GM19193 (cell line): ENCODE measurements around the gene PHLDA2.

Experiments used
- POLR2A ChIP-seq: IDR thresholded peaks from 4 replicates; pipeline ENCODE4 v1.6.1; 2011; ENCODE audit not compliant: insufficient read depth, insufficient read length; ENCODE audit errors: extremely low read depth

PHLDA2 gene, protein sequence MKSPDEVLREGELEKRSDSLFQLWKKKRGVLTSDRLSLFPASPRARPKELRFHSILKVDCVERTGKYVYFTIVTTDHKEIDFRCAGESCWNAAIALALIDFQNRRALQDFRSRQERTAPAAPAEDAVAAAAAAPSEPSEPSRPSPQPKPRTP

DNA sequence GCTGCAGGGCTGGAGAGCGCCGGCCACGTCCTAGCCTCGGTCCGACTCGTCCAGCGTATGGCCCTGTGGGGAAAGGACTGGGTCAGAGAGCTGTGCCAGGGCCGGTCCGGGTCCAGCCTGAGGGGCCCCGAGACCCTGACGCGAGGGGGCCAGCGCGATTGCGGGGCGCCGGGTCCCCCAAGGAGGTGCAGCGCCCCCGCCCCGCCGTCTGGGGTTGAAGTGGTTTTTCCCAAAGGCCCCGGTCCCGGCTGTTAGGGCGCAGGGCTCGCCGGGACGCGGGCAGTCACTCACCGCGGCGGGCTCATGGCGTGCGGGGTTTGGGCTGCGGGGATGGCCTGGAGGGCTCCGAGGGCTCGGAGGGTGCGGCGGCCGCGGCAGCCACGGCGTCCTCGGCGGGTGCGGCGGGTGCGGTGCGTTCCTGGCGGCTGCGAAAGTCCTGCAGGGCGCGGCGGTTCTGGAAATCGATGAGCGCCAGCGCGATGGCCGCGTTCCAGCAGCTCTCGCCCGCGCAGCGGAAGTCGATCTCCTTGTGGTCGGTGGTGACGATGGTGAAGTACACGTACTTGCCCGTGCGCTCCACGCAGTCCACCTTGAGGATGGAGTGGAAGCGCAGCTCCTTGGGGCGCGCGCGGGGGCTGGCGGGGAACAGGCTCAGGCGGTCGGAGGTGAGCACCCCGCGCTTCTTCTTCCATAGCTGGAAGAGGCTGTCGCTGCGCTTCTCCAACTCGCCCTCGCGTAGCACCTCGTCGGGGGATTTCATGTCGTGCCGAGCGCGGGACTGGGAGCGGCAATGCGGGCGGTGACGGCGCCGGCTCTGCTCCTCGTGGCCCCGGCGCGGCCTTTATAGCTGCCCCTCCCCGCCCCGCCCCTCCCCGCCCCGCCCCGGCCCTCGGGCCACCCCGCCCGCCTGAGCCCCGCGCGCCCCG is at the start of gene PHLDA2:
Gene PHLDA2, minus strand, starts transcription at position 816 of the 926 bp plus-strand sequence. Its CDS starts 56 bp downstream, at position 760.
- TF ChIP-seq POLR2A = peak; percentile 54

DNA sequence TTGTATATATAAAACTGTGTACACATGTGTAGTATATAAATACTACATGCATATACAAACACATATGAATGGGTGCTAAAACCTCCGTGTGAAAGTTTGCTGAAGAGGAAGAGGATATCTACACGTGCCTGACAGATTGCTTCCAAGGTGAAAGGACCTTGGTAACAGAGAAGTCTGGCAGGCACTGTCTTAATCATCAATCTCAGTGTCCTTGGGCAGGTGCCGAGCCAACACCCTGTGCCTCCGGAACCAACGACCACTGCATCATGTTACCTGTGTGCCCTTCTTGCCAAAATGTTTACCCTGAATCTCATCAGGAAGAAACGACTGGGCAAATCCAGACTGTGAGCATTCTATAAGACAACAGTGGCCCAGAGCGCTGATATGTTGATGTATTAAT is 47.9 kb upstream of the PHLDA2 start:
- no peak for TF ChIP-seq POLR2A

DNA sequence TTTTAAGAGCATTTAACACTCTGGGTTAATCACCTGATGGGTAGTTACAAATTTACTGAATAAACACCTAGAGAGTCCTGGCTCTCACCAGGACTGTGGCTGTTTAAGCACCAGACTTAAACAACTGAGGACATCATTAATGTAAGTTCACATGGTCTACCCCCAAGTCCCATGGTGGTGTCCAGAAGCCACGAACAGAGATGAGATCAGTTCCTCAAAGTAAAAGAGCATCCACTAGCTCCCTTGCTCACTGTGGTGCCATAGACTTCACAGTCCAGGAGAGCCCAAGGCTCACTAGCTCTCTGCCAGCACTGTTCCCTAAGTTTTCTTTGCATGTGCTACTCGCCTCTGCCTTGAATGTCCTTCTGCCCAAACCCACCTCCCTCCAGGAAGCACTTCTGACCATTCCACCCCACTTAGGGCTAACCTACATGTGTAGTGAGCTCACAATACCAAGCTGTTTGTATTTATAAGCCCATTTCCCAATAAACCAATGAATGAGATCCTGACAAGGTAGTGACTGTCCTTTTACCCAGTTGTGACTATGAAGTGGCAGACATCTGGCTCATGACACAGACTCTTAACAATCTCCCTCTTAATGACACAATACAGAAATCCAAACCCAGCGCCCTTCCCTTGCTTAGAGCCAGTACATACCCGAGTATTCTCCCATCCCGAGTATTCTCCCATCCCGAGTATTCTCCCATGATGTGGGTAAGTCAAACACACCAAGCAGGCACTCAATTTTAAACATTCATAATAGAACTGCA is 47.3 kb upstream of the PHLDA2 start:
- TF ChIP-seq POLR2A = no peak

DNA sequence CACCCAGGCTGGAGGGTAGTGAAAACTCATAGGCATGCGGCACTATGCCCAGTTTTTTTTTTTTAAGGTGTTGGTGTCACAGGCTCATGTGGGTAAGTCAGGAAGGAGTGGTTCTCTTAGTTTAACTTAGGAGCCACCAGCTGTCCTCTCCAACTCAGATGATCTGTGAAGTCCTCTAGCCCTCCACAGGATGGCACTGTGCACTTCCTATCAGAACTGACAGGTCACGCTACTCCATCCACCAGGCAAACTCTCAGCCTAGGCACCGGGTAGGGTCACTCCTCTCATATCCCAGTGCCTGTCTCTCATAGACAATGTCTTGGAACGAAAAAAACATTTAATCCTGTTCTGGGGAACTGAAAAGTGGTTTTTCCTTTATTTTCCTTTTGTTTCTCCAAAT is 46.4 kb upstream of the PHLDA2 start:
- no peak for TF ChIP-seq POLR2A

DNA sequence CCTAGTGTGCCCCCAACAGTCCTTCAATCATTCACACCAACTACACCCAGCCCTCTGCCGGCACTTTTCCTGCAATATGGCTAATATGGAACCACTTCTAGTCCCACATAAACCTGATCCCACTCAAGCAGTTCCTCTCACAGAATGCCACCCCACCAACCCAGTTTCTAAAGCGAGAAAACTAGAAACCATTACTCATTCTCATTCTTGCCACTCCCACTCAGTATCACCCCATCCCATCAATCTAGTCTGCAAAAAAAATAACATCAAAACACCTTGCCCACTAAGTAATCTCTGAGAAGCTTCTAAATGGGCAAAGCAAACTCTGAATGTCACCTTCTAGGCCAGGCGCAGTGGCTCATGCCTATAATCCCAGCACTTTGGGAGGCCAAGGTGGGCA is 45.1 kb upstream of the PHLDA2 start:
- TF ChIP-seq POLR2A = no peak

DNA sequence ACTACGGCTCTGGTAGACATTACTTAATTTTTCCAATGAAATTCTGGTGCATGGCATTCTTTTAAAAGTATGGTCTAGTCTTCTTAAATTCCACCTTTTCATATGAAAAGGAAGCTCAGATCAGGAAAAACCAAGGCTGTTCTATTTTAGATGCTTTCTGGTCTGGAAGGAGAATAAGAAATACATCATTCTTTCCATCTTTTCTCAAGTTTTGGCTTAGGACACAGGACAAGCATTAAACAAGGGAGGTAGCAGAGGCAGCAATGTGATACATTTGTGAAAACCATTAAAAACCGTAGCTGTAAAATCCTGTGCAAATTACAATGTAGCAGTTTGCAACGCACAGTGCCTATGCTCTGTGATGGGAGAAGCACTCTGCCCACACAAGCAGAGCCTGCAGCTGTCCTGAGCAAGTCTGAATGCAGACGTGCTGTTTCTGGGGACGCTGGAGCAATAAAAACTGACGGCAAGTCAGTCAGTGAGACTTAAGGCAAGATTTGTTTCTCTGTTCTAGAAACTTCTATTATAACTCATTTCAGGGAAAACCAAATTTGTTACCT is 39.2 kb upstream of the PHLDA2 start:
- TF ChIP-seq POLR2A = no peak

DNA sequence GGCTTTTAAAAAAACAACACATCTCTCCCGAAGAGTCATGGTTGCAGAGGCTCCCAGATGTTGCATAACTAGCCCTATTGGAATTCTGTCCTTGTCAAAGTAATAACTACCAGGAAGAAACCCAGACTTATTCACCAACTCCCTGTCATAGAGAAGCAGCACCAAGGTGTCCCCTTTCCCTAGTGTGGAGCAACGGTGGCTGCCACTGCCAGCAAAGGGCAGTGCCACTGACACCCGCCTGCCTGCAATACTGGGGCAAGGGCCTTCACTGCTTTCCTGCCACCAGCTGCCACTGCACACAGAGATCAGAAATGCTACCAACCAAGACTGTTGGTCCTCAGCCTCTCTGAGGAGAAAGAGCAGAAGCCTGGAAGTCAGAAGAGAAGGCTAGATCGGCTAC is 35.6 kb upstream of the PHLDA2 start:
- TF ChIP-seq POLR2A = no peak

DNA sequence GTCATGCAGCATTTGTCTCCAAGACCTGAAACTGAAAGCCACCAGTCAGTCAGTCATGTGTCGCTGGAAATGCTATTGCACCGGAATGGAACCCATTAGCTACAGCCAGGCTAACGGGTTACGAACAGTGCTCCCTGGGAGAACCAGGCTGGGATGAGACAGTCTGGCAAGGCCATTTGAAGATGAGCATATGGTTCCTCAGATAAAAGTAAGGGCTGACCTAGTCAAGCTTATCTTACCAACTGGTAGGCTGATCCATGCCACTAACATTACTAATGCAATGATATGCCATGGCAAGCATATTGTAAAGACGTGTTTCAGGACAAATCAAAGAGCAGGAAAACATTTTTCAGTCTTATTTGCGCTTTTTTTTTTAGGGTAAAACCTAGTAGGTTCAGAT is 34.5 kb upstream of the PHLDA2 start:
- no peak for TF ChIP-seq POLR2A

DNA sequence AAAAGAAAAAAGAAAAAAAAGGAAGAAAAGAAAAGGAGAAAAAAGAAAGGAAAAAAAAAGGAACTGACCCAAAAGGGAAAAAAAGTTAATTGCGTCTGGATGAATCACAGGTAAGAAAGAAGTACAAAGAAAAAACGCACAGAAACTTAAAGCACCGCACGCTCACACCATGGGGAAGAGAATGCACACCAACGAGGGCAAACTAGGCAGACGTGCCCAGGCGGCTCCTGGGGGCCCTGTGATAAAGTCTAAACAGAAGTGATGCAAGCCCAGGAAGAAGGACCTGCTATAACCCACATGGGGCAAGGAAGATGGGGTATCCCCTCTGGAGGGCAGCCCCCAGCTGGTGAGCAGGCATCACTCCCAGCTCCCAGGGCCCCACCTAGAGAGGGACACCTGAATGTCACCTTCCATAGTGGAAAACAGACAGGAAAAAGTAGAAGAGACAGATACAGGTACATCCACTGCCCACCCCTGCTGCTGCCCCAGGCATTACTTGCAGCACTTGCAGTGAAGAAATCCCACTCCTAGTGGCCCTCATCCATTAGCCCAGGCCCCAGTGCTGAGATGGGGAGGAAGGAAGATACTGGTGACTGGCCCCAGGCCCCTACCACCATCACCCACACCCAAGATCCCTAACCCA is 34.0 kb upstream of the PHLDA2 start:
- TF ChIP-seq POLR2A = no peak

DNA sequence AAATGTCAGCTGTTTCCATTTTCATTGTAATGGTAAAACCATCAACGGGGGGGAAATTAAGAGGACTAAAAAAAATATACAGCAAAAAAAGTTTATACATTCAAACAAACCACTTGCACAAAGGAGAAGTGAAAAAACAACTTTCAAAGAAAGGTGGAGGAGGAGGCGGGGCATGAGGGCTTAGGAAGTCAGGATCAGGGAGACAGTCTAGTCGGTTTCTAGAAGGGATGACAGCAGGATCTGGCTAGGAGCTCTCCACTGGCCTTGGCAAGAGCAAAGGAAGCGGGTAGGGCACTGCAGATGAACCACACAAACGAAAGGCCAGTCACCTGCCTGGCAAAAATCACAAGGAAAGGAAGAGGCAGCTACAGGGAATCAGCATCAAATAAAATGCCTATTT is 31.9 kb upstream of the PHLDA2 start:
- TF ChIP-seq POLR2A = no peak

DNA sequence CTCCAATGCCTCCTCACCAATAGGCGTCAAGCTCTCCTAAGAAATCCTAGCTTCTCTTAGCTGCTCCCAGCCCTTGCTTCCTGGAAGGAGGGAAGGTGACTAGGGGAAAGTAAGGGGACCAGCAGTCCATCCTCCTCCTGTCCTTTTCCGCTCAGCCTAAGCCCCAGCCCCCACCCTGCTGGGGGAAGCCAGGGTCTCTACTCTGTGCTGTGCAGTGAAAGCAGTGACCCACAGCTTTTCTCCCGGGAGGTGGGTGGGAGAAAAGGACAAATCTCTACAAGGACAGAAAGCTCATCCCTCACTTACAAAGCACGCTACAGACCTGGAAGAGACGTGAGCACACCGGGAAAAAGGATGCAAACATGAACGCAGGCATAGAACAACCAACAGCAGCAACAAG is 30.9 kb upstream of the PHLDA2 start:
- no peak for TF ChIP-seq POLR2A

DNA sequence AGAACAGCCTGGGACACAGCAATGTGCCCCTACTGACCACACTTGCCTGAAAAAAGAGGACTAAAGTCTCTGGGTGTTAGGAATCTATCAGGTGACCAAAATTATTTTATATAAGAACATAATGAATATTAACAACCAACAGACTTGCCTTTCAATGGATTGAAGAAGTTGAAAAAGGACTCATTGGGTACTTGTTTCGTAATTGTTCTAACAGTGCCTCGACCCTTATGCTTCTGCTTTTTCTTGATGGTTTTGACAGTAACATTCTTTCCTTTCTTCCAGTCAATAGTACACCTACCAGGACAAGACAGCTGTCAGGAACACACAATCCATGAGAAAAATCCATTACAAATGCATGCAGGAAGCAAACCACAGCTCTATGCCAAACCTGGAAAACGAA is 29.0 kb upstream of the PHLDA2 start:
- no peak for TF ChIP-seq POLR2A

DNA sequence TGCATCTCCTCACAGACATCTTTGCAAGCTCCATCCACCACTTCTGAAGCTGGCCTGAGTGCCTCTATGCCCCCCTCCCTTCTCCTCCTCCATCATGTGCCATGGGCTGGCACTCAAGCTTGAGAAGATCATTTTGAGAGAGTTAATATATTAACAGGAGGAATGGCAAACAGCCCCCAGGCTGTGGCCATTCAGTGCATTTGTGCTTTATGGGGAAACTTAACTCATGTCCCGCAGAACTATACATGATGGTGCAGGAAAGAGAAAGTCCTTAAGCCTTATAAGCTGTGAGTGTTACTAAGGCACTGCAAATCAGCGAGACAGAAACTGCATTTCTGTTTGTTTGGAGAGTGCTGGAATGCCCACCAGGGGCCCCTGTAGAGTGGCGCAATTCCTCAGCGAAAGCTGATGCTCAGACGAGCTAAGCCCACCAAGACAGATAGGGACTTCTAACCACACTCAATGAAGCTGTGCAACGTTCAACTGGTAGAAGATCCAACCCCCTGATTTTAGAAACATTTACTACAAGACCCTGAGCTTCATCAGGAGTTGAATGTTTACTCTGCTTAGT is 26.8 kb upstream of the PHLDA2 start:
- TF ChIP-seq POLR2A = no peak

DNA sequence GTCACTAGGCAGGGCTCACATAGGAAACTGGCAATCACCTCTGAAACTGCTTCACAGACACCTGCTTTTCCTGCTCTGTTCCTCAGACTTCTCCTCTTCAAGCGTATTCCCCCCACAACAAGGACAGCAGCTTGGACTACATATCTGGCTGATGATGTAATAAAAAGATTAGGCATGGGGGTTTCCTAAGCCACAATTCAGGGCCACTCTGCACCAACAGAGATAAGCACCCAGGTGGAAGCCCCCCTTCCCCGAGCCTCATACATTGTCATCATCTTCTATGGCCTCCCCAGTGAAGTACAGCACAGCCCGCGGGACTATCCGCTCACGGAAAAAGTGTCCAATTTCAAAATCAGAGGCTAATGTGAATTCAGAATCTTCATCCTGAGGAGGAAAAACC is 25.0 kb upstream of the PHLDA2 start:
- TF ChIP-seq POLR2A = no peak
